Measurements from ENCODE around the gene MXD3. TPM values are rescaled to one million over a fixed set of nuclear protein-coding genes. Genes with fewer than 3 reads are reported as not detected.

Gene MXD3
- total and polyA plus RNA-seq, 2 donors (not counting 3 experiments of a cell fraction or from before 2014, with no cell fraction given) = 38.4 to 44.2 TPM

GRCh38 chr5:177330991-177331842, 19.5 kb upstream of the MXD3 start:
- H2AFZ ChIP-seq (ENCODE audit: low read depth, low read length) = no peak overlapping the region
- no peak overlapping the region for H3K9ac ChIP-seq (replicated peaks; ENCODE audit: extremely low read depth, insufficient read depth, low read length)
- no peaks in the 10 kb centered on the region for H3K79me2 ChIP-seq (ENCODE audit: control insufficient read depth, insufficient read depth, low read length)
- H3K4me1 ChIP-seq (ENCODE audit: control insufficient read depth, extremely low read depth, insufficient read depth, low read length) = peaks cover 16% of the 10 kb centered on the region
- ChIA-PET POLR2A (no interaction called here), CTCF (interaction anchor here (0.9 to 1.8 kb wide), 2 partner anchors 22 to 170 kb away, joined by 3 to 6 read pairs; no protein-coding TSS in a partner anchor)
- peaks cover 0 to 34% of the 10 kb centered on the region in 2 experiments for H3K36me3 ChIP-seq (ENCODE audit: control insufficient read depth in 2 of 2, extremely low read depth in 1 of 2, insufficient read depth in 2 of 2, low read length in 2 of 2)
- intact Hi-C loops (cut with micrococcal nuclease) = no loop called here
- FAIRE-seq (no peak), DNase-seq (ENCODE audit: low read depth, low spot score) (no peak)
- no peak overlapping the region for H3K4me3 ChIP-seq (replicated peaks in 1 of 3; ENCODE audit: insufficient read depth in 1 of 3, low read depth in 1 of 3, low read length in 3 of 3)
- no peaks in the 10 kb centered on the region for H4K20me1 ChIP-seq (replicated peaks; ENCODE audit: control insufficient read depth, extremely low read depth, insufficient read depth, low read length)
- H3K27ac ChIP-seq (ENCODE audit: insufficient read depth, low read depth, low read length) = no peak overlapping the region
- dilution Hi-C loops (cut with MboI; ENCODE audit: extremely low pct_ligation_motif_present, low sequenced_read_pairs) = no loop called here
- H3K9me1 ChIP-seq (replicated peaks; ENCODE audit: control insufficient read depth, extremely low read depth, insufficient read depth, low read length) = no peaks in the 10 kb centered on the region
- no peak overlapping the region for H3K4me2 ChIP-seq (ENCODE audit: insufficient read depth, low read length)
- BruUV-seq (replicated peaks) = TSS peak; percentile 70
- no peaks in the 10 kb centered on the region for H3K27me3 ChIP-seq (ENCODE audit: control insufficient read depth in 2 of 2, insufficient read depth in 2 of 2, low read length in 2 of 2)
- TF ChIP-seq CTCF (IDR thresholded peaks at IDR 0.05; ENCODE audit: extremely low read depth in 1 of 2, insufficient read depth in 1 of 2, low read depth in 1 of 2, low read length in 2 of 2) (no peak), MAX (IDR thresholded peaks at IDR 0.05; ENCODE audit: insufficient read depth, insufficient read length) (no peak), MYC (IDR thresholded peaks at IDR 0.05; ENCODE audit: low read depth, low read length) (no peak), POLR2AphosphoS5 (IDR thresholded peaks at IDR 0.05; ENCODE audit: insufficient read depth, low read depth, low read length) (no peak), JUN (IDR thresholded peaks at IDR 0.05; ENCODE audit: borderline replicate concordance, insufficient read depth, insufficient read length, low read depth) (no peak), POLR2A (IDR thresholded peaks at IDR 0.05; ENCODE audit: low read depth, low read length) (no peak)
- H3K9me3 ChIP-seq (replicated peaks; ENCODE audit: control insufficient read depth, insufficient read depth, low read length) = no peaks in the 10 kb centered on the region

Data from endothelial cell of umbilical vein (primary cell).